ENCODE data around the gene POLA1. TPM values are rescaled to one million over a fixed set of nuclear protein-coding genes. Genes with fewer than 3 reads are reported as not detected.

The POLA1 gene
- total and polyA plus RNA-seq, 2 of the 4 experiments (the other 2 are of a cell fraction), result 4.0 to 15.1 TPM

- H3K79me1 ChIP-seq (ENCODE audit: low read depth in 1 of 2, low read length in 2 of 2), result no peaks in the 10 kb centered on the region
- intact Hi-C loops (cut with micrococcal nuclease), result loop anchor here (5.0 kb wide), 1 partner anchor 165 kb away; no protein-coding TSS in a partner anchor
- H3K27ac ChIP-seq (ENCODE audit: insufficient read depth, low read length), result no peak overlapping the region
- no TSS peak for BruUV-seq (replicated peaks)
- peaks cover 50% of the 10 kb centered on the region for H3K27me3 ChIP-seq (ENCODE audit: control insufficient read depth, insufficient read depth, low read length)
- in situ Hi-C loops (cut with MboI; ENCODE audit: low sequenced_read_pairs), result no loop called here
- 25% methylated on average over 12 of the region's 65 CpGs; no CpG with 5 or more reads in 1 of the 2 experiments for WGBS, 2 experiments (ENCODE audit: extremely low coverage in 2 of 2, insufficient read length in 1 of 2)
- H2AK5ac ChIP-seq (ENCODE audit: low read depth, low read length), result no peak overlapping the region
- no peak overlapping the region for H2BK5ac ChIP-seq (ENCODE audit: low read depth, low read length, poor library complexity, severe bottlenecking)
- no peak overlapping the region for H4K91ac ChIP-seq (ENCODE audit: insufficient read depth, low read depth, low read length)
- no peak overlapping the region for H4K8ac ChIP-seq (ENCODE audit: low read depth in 2 of 2, low read length in 2 of 2)
- H3K56ac ChIP-seq (ENCODE audit: extremely low read depth, insufficient read depth, low read length), result no peak overlapping the region
- no peaks in the 10 kb centered on the region for H3K36me3 ChIP-seq (ENCODE audit: control insufficient read depth, insufficient read depth, low read length)
- no peak overlapping the region for H2AK9ac ChIP-seq (replicated peaks; ENCODE audit: low read depth, low read length, poor library complexity)
- DNase-seq (no peak), ATAC-seq (ENCODE audit: low read depth) (no peak)
- no peak overlapping the region for H3K23ac ChIP-seq (ENCODE audit: low read depth, low read length)
- H2AFZ ChIP-seq (replicated peaks; ENCODE audit: low read length, poor library complexity), result no peak overlapping the region
- H3K4me2 ChIP-seq (ENCODE audit: low read depth, low read length), result no peak overlapping the region
- no peak overlapping the region for H2BK15ac ChIP-seq (ENCODE audit: low read depth, low read length)
- H3K4me3 ChIP-seq (ENCODE audit: insufficient read depth, low read depth, low read length), result peak overlapping the region; percentile 6; the same call in 1 of the 2 replicates
- H3K18ac ChIP-seq (ENCODE audit: low read depth, low read length), result no peak overlapping the region
- H4K5ac ChIP-seq (ENCODE audit: low read depth, low read length), result no peak overlapping the region
- H3K9me3 ChIP-seq (ENCODE audit: control insufficient read depth, insufficient read depth, low read length), result peaks cover 2% of the 10 kb centered on the region; the same call in 1 of the 2 replicates
- dilution Hi-C loops (cut with HindIII; ENCODE audit: low sequenced_read_pairs, unreplicated experiment), result no loop called here
- no peak overlapping the region for H3K9ac ChIP-seq (ENCODE audit: low read depth, low read length)
- no peak for TF ChIP-seq MXI1 (IDR thresholded peaks at IDR 0.05; ENCODE audit: borderline replicate concordance, low read depth, low read length)
- TF ChIP-seq FOS (IDR thresholded peaks at IDR 0.05; ENCODE audit: low read depth, low read length), result no peak
- no peak for TF ChIP-seq ELK1 (IDR thresholded peaks at IDR 0.05; ENCODE audit: borderline replicate concordance, low read depth, low read length)
- no peak for TF ChIP-seq SMC3 (IDR thresholded peaks at IDR 0.05; ENCODE audit: low read depth, low read length)
- no peak for TF ChIP-seq BHLHE40 (IDR thresholded peaks at IDR 0.05; ENCODE audit: low read depth, low read length)
- no peak overlapping the region for H3K14ac ChIP-seq (replicated peaks; ENCODE audit: low read depth, low read length)
- POLR2A ChIA-PET (ENCODE audit: unreplicated experiment), result no interaction called here
- H4K20me1 ChIP-seq (ENCODE audit: insufficient read depth, low read length), result no peaks in the 10 kb centered on the region
- H2BK20ac ChIP-seq (ENCODE audit: low read depth, low read length), result no peak overlapping the region
- CTCF ChIA-PET, result no interaction called here
- H3K9me1 ChIP-seq (ENCODE audit: insufficient read depth, low read length), result no peaks in the 10 kb centered on the region
- no peak overlapping the region for H2BK120ac ChIP-seq (ENCODE audit: low read depth, low read length)
- H3K4ac ChIP-seq (ENCODE audit: low read depth, low read length), result no peak overlapping the region
- H3K4me1 ChIP-seq (ENCODE audit: control insufficient read depth, insufficient read depth, low read length), result no peaks in the 10 kb centered on the region; the same call in 1 of the 2 replicates
These were observed 308.3 kb downstream of the POLA1 start for GRCh38 chrX:25001808-25002660.

Data from IMR-90 (cell line).